HG02571 (cell line): ENCODE measurements around the gene ANGEL2.
A peak's percentile ranks its signal among the peaks of the same experiment; 100 is the strongest.
"Not testable (repeated sequence)": the region's sequence is repeated elsewhere in the genome, so short reads cannot be mapped to it uniquely, and the experiment has no call there.

ENCODE experiments used
- ATAC-seq: cut with Tn5 transposase; IDR thresholded peaks from one replicate; pipeline ENCODE4 v1.9.1; 2021; ENCODE audit warnings: mild to moderate bottlenecking, moderate library complexity; ENCODE audit not compliant: unreplicated experiment

The ANGEL2 gene

DNA sequence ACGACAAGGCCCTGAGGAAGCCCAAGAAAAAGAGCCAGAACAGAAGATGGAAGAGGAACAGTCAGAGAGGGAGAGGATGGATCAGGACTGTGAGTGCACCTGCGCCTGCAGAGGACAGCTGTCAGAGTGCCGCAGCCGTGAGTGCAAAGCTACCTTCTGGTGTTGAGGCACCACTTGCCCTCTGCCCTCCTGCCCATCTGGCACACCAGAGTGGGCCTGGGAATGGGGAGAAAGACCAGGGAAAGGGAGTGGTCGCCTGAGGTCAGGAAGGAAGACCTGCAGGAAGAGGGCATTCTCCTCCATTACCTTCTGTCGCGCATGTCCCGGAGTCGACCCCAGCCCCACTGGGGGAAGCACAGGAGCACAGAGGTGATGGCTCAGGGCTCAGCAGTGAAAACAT lies 39.1 kb downstream of the ANGEL2 start:
- ATAC-seq, result no peak

DNA sequence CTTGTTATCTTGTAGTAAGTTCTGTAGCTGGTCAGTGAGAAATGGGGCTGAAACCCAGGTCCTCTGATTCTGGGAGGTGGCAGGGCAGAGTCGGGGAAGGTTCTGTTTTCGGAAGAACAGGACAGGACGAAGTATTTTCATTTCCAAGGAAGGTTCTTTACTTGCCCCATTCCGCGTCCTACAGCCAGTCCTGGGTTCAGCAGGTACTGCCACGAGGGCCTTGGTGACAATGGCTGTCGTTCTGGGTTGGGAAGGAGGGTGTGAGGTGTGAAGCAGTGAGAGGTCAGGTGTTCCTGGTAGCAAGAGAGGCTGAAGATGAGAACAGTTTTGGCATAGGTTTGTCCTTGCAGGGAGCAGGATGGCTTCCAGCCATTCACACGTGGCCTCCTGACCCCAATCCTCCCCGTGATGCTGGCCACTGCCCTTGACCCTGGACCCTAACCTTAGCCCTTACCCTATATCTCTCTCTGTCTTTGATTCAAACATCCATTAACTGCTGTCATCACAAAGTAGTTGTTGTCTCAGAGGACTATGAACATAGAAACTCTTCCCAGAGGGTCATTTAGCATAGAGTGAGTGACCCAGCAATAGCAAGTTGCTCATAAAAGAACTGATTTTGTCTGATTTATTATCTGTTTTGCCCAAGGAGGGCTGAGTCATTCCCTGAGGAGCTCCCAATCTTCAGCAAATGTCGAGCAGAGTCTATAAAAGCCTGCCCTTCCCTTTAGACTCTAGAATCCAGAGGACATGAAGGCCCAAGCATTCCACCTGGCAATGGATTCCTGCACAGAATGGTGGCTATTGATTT lies 40.4 kb downstream of the ANGEL2 start:
- ATAC-seq, result no peak

DNA sequence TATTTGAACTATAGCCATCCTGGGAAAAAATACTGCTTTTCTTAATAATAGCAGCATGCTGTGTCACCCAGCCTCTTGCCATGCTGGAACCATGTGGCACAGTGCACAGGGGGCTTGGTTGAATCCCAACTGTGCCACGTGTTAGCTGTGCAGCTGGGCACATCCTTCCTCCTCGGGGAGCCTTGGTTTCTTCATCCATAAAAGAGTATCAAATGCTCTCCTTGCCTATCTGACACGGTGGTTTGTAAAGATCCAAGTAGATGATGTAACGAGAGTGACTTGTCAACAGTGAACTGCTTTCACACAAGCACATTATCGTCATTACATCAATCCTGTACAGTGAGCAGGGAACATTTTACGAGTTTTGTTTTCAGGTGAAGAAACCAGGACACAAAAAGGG lies 41.0 kb downstream of the ANGEL2 start:
- ATAC-seq, result no peak

DNA sequence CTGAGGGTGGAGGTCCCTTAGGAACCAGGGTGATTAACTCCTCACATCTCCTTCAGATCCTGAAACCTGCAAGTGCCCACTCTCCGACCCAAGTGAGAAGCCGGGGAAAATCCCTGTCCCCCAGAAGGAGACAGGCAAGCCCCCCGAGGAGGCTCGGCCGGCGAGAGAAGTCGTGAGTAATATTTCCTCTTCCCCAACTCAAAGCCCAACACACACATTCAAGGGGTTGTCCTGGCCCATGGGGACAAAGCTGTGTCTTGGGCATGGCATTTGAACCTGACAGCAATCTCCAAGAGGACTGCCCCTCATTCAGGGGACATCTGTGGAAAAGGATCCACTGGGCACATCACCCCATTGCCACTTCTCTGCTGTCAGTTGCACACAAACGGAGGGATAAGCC lies 41.8 kb downstream of the ANGEL2 start:
- ATAC-seq, result no peak

DNA sequence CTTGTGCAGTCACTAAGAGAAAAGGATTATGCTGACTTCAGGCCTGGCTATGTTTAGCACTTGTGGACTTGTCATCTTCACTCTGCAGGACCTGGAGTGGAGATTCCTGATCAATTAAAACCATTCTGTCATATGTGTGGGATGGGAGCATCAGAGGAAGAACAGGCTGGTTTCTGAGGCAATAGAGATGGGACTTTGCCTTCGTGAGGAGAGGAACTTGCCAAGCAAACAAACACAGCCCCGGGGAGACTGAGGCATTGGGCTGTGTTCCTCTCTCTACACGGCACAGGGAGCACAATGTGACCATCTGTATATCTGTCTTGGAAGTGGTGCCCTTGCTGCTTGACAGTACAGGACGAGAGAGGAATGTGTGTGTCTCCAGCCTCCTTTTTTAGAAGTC lies 42.2 kb downstream of the ANGEL2 start:
- ATAC-seq, result no peak

DNA sequence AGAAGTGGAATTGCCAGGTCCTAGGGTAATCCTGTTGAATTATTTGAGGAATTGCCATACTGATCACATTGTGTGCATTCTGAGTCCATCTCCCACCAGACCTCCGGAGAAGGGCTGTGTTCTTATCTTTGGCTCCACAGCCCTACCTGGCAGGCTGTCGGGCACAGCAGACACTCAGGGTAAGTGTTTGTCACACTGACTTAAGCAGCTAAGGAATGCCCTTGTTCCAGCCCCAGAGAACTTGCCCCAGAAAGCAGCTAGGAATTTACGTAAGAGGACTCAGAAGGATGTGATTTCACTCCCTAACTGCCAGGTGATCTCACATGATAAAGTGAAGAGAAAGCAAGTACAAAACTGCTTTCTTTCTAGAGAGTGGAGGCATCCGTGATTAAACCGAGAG lies 44.4 kb downstream of the ANGEL2 start:
- no peak for ATAC-seq

DNA sequence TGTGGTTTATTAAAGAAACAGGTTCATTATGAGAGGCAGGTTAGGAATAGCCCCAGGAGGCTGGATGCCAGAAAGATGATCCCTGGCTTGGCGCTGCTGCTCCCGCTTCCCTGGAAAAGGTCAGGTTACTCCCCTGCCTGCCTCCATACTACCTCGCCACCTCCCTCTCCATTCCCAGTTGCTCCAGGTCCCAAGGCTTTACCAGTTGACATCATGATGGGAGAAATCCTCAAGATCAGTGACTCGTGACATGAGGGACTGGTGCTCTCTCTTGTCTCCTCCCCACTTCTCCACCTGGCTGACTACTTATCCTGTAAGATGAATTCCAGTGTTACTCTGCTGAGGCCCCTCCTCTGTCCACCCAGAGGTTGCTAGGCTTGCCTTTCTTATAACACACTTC lies 45.6 kb downstream of the ANGEL2 start:
- ATAC-seq, result no peak

DNA sequence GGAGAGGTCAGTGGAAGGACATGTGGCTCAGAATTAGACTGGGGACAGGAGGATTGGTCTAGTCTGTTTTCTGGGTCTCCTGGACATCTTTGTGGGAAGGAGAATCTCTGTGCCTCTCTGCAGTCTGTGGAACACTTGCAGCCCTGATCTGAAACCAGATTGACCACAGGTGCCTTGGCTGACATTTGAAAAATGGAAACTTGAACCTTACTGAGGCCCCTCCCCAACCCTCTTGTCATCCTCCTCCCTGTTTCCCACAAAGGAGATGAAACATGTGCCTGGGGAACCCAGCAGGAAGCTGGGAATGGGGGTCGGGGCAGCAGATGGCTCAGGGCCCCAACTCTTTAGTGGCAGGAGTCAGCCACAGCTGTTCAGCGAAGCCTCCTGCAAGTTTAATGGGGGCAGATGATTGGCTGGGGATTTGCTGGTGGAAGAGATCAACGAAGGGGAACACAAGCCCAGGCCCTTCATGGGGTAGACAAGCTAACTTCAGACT lies 47.3 kb downstream of the ANGEL2 start:
- peak; percentile 66 for ATAC-seq

DNA sequence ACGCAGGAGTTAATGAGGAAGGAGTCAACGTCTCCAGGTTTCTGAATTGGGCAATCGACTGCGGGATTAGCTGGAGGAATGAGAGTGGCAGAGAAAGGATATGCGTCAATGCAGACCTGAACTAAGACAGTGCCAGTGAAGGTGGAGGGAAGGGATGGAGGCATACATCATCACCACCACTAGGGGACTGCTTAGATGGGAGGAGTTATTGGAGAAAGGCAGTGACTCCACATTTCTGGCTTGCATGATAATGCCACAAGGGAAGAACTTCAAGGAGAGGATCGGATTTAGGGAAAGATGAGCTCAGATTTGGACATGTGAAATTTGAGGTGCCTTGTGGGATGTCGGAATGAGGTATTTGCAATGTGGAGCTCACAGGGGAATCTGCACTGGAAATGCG lies 47.9 kb downstream of the ANGEL2 start:
- no peak for ATAC-seq

DNA sequence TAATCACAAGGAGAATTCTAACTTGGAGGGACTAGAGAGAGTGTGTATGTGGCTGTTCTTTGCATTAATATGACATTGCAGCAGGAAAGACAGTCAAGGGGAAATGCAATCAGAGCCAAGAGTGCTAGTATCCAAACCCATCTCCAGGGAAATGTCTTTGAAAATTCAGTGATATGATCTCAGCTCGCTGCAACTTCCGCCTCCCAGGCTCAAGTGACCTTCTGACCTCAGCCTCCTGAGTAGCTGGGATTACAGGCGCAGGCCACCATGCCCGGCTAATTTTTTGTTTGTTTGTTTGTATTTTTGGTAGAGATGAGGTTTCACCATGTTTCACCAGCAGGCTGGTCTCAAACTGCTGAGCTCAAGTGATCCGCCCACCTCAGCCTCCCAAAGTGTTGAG lies 49.1 kb downstream of the ANGEL2 start:
- no peak for ATAC-seq

DNA sequence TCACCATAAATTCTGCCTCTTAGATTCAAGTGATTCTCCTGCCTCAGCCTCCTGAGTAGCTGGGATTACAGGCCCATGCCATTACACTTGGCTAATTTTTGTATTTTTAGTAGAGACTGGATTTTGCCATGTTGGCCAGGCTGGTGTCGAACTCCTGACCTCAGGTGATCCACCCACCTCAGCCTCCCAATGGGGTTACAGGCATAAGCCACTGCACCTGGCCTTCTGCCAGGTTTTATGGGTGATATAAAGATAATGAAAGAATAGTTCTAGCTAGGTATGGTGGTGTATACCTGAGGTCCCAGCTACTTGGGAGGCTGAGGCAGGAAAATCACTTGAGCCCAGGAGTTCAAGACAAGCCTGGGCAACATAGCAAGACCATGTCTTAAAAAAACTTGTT lies 50.7 kb downstream of the ANGEL2 start:
- ATAC-seq, result not testable (repeated sequence)

DNA sequence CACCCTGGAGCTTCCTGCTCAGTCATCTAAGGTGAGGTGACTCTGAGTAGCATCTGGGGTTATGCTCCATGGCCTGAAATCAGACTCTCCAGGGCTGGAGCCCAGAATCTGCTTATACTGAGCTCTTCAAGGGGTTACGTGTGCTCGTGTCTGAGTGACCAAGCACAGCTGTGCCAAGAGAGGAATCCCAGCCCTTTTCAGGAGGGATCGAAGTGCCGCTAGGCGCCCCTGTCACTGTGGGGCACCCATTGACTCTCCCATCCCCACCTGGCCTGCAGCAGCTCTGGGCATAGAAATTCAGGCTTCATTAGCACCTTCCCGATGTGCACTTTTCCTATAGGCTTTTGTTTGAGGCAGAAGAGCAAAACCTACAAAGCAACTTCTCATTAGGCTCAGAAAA lies 51.6 kb downstream of the ANGEL2 start:
- no peak for ATAC-seq

DNA sequence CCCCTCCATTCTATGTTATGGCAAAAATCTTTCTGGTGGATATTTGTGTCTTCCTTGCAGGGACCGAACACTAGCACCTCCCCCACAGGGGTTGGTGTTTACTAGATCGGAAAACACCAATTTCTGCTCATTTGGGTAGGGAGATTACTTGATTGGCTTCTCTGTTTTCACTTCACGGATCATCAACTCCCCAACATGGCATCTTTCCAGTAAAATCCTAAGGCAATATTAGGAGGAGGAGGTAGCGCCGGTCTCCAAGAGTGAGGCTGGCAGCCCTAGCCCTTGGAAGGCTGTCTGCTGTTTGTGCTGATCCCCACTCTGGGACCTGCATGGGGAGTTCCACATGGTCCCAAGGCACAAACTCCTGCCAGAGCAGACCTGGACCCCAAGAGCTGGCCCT lies 53.2 kb downstream of the ANGEL2 start:
- ATAC-seq, result no peak

DNA sequence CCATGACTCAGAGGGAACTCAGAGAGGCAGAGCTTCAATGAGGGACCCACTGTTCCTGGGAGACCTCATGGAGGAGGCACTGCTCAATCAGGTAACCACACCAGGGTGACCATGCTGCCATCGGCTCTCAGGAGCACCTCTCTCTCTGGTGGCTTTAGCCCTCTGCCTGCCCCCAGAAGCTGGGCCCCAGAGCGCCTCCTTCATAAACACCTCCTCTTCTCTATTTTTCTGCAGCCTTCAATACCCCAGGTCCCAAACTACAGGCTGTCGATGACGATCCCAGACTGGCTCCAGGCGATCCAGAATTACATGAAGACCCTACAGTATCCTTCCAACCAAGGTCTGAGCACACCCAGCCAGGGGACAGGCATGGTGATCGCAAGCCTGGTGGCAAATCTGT lies 54.7 kb downstream of the ANGEL2 start:
- no peak for ATAC-seq

DNA sequence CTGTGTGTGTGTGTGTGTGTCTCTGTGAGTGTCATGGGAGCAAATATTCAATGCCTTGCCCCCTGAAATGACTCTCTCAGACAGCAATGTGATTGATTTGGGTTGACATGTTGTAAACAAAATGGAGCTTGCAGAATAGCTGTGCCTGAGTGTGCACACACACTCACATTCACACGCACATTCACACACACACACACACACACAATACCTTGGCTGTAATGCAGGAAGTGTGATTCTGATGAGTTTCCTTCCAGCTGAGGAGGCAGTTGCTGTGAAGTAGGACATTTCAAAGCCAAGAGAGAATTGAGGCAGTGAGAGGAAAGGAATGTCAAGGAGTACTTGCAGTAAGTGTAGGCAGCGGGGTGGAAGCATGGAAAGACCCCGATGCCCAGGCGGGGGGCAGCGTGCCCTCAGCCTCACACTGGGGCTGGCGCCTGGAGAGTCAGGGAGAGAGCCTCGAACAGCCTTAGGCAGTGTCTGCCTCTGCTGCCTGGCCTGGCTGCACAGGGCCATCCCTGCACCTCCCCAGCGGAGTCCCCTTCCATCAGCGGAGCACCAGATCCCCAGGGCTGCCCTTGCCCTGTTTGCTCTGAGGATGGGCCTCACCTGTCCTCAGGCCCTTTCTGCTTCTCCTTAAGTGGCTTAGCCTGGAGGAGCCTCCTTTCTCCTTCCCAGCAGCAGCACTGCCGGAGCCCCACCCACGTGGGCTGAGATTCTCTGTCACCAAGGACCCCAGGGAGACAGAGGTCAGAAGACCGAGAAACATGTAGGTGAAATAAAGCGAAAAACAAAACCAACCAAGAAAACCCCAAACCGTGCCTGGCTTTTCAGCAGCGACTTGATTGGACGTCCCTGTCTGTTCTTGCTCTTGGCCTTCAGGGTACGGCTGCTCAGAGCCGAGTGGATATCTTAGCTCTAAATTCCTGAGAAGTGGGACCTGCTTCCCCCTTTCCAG lies 56.1 kb downstream of the ANGEL2 start:
- peak; percentile 71 for ATAC-seq

DNA sequence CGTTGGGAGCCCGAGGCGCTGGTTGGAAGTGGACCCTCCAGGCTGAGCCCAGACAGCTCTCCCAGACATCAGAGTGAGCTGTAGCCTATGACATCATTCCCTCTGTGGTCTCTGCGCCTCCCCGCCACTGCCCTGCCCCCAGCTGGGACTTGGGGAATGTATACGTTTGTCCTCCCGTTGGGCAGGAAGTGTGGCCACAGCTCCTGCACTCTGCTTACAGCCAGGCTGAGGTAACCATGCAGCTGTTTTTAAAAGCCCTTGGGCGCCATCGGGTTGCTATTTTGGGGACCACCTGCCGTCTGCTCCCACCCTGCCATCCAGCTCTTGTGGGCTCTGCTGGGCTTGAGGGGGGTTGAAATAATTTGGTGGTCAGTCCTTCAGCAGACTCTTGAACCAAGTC lies 57.5 kb downstream of the ANGEL2 start:
- ATAC-seq, result no peak

DNA sequence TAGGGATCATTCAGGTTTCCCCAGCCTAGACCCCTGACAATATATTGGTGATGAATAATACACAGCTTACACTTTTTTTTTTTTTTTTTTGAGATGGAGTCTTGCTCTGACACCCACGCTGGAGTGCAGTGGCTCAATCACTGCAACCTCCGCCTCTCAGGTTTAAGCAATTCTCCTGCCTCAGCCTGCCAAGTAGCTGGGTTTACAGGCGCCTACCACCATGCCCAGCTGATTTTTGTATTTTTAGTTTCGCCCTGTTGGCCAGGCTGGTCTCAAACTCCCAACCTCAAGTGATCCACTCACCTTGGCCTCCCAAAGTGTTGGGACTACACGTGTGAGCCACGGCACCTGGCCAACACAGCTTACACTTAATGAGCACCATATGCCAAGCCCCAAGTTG lies 58.1 kb downstream of the ANGEL2 start:
- ATAC-seq, result no peak

DNA sequence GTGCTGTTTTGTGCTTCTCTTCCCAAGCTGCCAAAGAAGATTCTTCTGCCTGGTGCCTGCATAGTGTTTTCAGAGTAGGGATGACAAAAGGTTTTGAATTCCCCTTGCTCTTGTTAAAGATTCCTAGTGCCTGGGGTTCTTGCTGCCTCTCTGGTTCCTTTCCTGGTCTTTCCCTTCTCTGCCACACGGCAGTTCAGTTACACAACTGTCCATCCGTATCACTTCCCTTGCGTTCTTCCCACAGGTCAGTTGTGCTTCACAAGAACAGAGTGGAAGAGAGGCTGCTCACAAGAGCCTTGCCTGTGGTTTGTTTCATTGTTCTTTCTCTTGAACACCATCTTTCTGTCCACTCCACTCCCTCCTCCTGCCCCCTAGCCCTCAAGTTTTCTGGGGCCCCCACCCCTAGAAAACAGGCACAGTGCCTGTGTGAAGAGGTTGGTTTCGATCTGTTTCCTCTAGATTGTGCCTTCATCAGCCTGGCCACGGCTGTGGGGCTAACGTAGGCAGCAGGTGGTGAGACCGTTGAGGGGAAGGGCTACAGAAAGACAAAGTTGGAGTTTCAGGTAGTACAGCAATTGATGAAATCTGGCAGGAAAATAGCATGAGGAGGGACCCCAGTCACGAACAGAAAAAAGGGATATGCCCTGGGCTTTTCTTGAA lies 59.6 kb downstream of the ANGEL2 start:
- ATAC-seq, result no peak

DNA sequence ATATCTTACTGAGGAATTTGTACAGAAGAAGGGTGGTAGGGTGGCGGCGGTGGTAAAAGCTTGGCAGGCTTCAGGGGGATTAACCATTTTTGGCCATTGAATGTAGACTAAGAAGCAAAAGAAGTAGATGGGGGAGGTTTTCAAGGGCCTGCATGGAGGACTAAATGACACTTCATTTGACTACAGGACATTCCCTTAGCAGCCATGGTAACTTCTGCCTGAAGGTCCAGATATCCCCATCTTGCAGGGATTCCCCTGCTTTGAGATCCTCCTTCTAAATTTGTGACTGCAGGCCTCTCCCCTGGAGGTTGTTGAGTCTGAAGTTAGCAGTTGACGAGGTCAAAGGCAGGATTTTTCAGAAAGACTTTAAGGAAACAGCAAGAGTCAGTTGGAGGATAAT lies 60.6 kb downstream of the ANGEL2 start:
- no peak for ATAC-seq

DNA sequence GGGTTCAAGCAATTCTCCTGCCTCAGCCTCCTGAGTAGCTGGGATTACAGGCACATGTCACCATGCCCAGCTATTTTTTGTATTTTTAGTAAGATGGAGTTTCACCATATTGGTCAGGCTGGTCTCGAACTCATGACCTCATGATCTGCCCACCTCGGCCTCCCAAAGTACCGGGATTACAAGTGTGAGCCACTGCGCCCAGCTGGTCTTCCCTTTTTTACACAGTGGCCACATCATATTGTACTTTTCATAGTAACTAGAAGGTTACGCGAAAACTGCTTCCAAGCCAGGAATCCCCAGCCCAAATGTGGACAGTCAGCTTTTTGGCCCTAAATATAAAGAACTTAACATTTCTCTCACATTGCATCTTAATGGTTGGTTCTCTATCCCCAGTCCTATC lies 61.2 kb downstream of the ANGEL2 start:
- ATAC-seq, result no peak

DNA sequence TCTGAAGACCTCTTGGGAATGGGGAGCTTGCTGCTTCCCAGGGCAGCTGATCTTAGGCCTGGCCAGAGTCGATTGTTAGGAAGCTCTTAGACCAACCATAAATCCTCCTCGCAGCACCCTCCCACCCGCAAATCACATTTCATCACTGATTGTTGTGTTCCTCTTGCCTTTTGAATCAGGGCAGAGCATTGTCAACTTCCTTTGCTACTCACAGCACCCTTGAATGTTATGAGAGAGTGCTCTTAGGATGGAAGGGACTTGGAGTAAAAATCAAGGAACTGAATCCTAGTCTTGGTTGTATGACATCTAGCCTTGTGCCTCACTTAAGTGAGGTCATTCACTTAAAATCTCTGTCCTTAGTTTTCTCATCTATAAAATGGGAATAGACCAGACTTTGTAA lies 62.3 kb downstream of the ANGEL2 start:
- no peak for ATAC-seq

DNA sequence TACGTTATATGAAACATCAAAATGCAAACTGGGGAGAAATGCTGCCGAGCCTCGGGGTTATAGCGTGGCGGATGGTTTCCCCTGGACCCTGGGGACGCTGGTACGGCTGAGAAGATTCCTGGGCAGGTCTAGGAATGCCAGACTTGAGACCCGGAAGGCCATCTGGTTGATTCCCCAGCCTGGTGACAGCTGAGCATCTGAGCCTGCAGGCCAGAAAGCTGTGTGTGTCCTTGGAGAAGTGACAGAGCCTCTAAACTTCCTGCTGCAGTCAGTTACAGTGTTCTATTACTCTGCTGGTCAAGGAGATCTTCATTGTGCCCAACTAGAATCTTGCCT lies 63.1 kb downstream of the ANGEL2 start:
- ATAC-seq, result no peak
